Measurements from ENCODE around the gene CD163L1. TPM values are rescaled to one million over a fixed set of nuclear protein-coding genes. Genes with fewer than 3 reads are reported as not detected.
A peak's percentile ranks its signal among the peaks of the same experiment; 100 is the strongest.

Gene CD163L1
- total RNA-seq, 2 donors from 2014 or later: under 0.01 to 1.6 TPM

GRCh38 chr12:7361265-7361664 is 82.7 kb downstream of the CD163L1 start:
- Histone ChIP-seq H3K9me3 (no peaks in the 10 kb centered on the region), H3K4me1 (no peaks in the 10 kb centered on the region), H3K4me3 (no peak overlapping the region), H3K27ac (no peak overlapping the region), H3K36me3 (replicated peaks in 1 of 2; ENCODE audit: insufficient read depth in 1 of 2, low read depth in 2 of 2) (no peaks in the 10 kb centered on the region), H3K27me3 (no peaks in the 10 kb centered on the region)
- no peak for TF ChIP-seq POLR2A (IDR thresholded peaks at IDR 0.05)
- DNase-seq: no peak
- 74 to 94% methylated on average over 1 of the region's 1 CpG for WGBS, 2 donors
- intact Hi-C loops (cut with DNase I): no loop called here
- no peak for ATAC-seq

GRCh38 chr12:7354529-7354928 is 89.4 kb downstream of the CD163L1 start:
- Histone ChIP-seq H3K4me3 (no peak overlapping the region), H3K36me3 (replicated peaks in 1 of 2; ENCODE audit: insufficient read depth in 1 of 2, low read depth in 2 of 2) (no peaks in the 10 kb centered on the region), H3K4me1 (no peaks in the 10 kb centered on the region), H3K27ac (no peak overlapping the region), H3K9me3 (no peaks in the 10 kb centered on the region), H3K27me3 (no peaks in the 10 kb centered on the region)
- ATAC-seq (no peak), DNase-seq (peak in 1 of 4 donors; percentile 5)
- TF ChIP-seq POLR2A (IDR thresholded peaks at IDR 0.05): no peak
- no peak for TF ChIP-seq CTCF (IDR thresholded peaks at IDR 0.05)
- 76 to 77% methylated on average over 4 of the region's 4 CpGs for WGBS, 2 donors
- intact Hi-C loops (cut with DNase I): no loop called here

- TF ChIP-seq CTCF (IDR thresholded peaks at IDR 0.05) (no peak), POLR2A (IDR thresholded peaks at IDR 0.05) (no peak)
- H3K36me3 ChIP-seq (replicated peaks in 1 of 2; ENCODE audit: insufficient read depth in 1 of 2, low read depth in 2 of 2): no peaks in the 10 kb centered on the region
- ATAC-seq (no peak), DNase-seq (no peak)
- intact Hi-C loops (cut with DNase I): no loop called here
- no peaks in the 10 kb centered on the region for H3K4me1 ChIP-seq
- H3K4me3 ChIP-seq: no peak overlapping the region
- no peaks in the 10 kb centered on the region for H3K27me3 ChIP-seq
- no peaks in the 10 kb centered on the region for H3K9me3 ChIP-seq
- H3K27ac ChIP-seq: no peak overlapping the region
Observed at GRCh38 chr12:7352661-7353060, 91.3 kb downstream of the CD163L1 start.

- WGBS, 2 donors: 49 to 58% methylated on average over 2 of the region's 2 CpGs
- intact Hi-C loops (cut with DNase I): no loop called here
- H3K27ac ChIP-seq: no peak overlapping the region
- no peak for ATAC-seq
- DNase-seq: no peak
- H3K36me3 ChIP-seq (replicated peaks in 1 of 2; ENCODE audit: insufficient read depth in 1 of 2, low read depth in 2 of 2): no peaks in the 10 kb centered on the region
- TF ChIP-seq POLR2A (IDR thresholded peaks at IDR 0.05): no peak
- no peaks in the 10 kb centered on the region for H3K9me3 ChIP-seq
- no peaks in the 10 kb centered on the region for H3K27me3 ChIP-seq
- H3K4me1 ChIP-seq: no peaks in the 10 kb centered on the region
- no peak overlapping the region for H3K4me3 ChIP-seq
Observed at GRCh38 chr12:7351177-7351576, 92.8 kb downstream of the CD163L1 start.

- Histone ChIP-seq H3K36me3 (replicated peaks in 1 of 2; ENCODE audit: insufficient read depth in 1 of 2, low read depth in 2 of 2) (no peaks in the 10 kb centered on the region), H3K4me1 (no peaks in the 10 kb centered on the region), H3K27ac (no peak overlapping the region), H3K27me3 (no peaks in the 10 kb centered on the region), H3K4me3 (no peak overlapping the region), H3K9me3 (peaks cover 0 to 3% (median 0%) of the 10 kb centered on the region in 3 donors)
- DNase-seq (no peak), ATAC-seq (no peak)
- intact Hi-C loops (cut with DNase I): no loop called here
- 75 to 85% methylated on average over 4 of the region's 4 CpGs for WGBS, 2 donors
- TF ChIP-seq POLR2A (IDR thresholded peaks at IDR 0.05) (no peak), CTCF (IDR thresholded peaks at IDR 0.05) (no peak)
Observed at GRCh38 chr12:7349418-7349817, 94.5 kb downstream of the CD163L1 start.

- 66 to 79% methylated on average over 6 of the region's 6 CpGs for whole genome bisulfite sequencing, 2 donors
- H3K36me3 ChIP-seq (replicated peaks in 1 of 2; ENCODE audit: insufficient read depth in 1 of 2, low read depth in 2 of 2): no peaks in the 10 kb centered on the region
- ATAC-seq (no peak), DNase-seq (no peak)
- no peaks in the 10 kb centered on the region for H3K4me1 ChIP-seq
- intact Hi-C loops (cut with DNase I): no loop called here
- H3K4me3 ChIP-seq: no peak overlapping the region
- H3K27me3 ChIP-seq: no peaks in the 10 kb centered on the region
- TF ChIP-seq CTCF (IDR thresholded peaks at IDR 0.05): no peak
- no peak for TF ChIP-seq POLR2A (IDR thresholded peaks at IDR 0.05)
- H3K27ac ChIP-seq: no peak overlapping the region
- H3K9me3 ChIP-seq: peaks cover 0 to 6% (median 0%) of the 10 kb centered on the region in 3 donors
Observed at GRCh38 chr12:7346551-7347225, 97.3 kb downstream of the CD163L1 start.

All from body of pancreas (tissue), 4 donors.